GM21515 (cell line): Measurements from ENCODE around the gene NDRG3.

ENCODE experiments used
- ATAC-seq: cut with Tn5 transposase; IDR thresholded peaks from one replicate; pipeline ENCODE4 v1.9.1; 2021; ENCODE audit not compliant: unreplicated experiment

Gene NDRG3

GRCh38 chr20:36745927-36746659 is at the start of gene NDRG3:
NDRG3 (minus strand) TSS chr20:36746090; CDS start chr20:36721735, 24,355 bp downstream.
- peak; percentile 87 for ATAC-seq

GRCh38 chr20:36794116-36794474 is 48.2 kb upstream of the NDRG3 start:
- no peak for ATAC-seq

- ATAC-seq, result no peak
These were observed 47.6 kb upstream of the NDRG3 start for GRCh38 chr20:36793294-36794115.

- no peak for ATAC-seq
These were observed 46.5 kb upstream of the NDRG3 start for GRCh38 chr20:36792422-36792821.

- no peak for ATAC-seq
These were observed 46.0 kb upstream of the NDRG3 start for GRCh38 chr20:36791862-36792261.

- ATAC-seq, result no peak
These were observed 40.8 kb upstream of the NDRG3 start for GRCh38 chr20:36786663-36787062.

GRCh38 chr20:36786246-36786645 is 40.4 kb upstream of the NDRG3 start:
- ATAC-seq, result no peak

GRCh38 chr20:36785308-36785707 is 39.4 kb upstream of the NDRG3 start:
- ATAC-seq, result no peak

- no peak for ATAC-seq
These were observed 39.0 kb upstream of the NDRG3 start for GRCh38 chr20:36784900-36785299.

- ATAC-seq, result no peak
These were observed 38.2 kb upstream of the NDRG3 start for GRCh38 chr20:36784116-36784515.

- ATAC-seq, result no peak
These were observed 33.8 kb upstream of the NDRG3 start for GRCh38 chr20:36779656-36780025.

- ATAC-seq, result no peak
These were observed 33.2 kb upstream of the NDRG3 start for GRCh38 chr20:36778831-36779655.

- ATAC-seq, result no peak
These were observed 31.7 kb upstream of the NDRG3 start for GRCh38 chr20:36777576-36777975.

GRCh38 chr20:36777167-36777566 is 31.3 kb upstream of the NDRG3 start:
- ATAC-seq, result no peak

GRCh38 chr20:36775826-36776225 is 29.9 kb upstream of the NDRG3 start:
- no peak for ATAC-seq

- no peak for ATAC-seq
These were observed 29.3 kb upstream of the NDRG3 start for GRCh38 chr20:36775196-36775595.

- ATAC-seq, result peak; percentile 79
These were observed 27.9 kb upstream of the NDRG3 start, which contains the start of gene DSN1 for GRCh38 chr20:36773597-36774390. DSN1 (minus strand) TSS chr20:36773763; CDS start chr20:36771458, 2,305 bp downstream.

GRCh38 chr20:36773107-36773596 is 27.3 kb upstream of the NDRG3 start:
- peak; percentile 37 for ATAC-seq

- ATAC-seq, result no peak
These were observed 24.8 kb upstream of the NDRG3 start for GRCh38 chr20:36770680-36771079.

GRCh38 chr20:36768768-36769430 is 23.0 kb upstream of the NDRG3 start:
- ATAC-seq, result no peak
